Right lung (tissue), 5 donors: ENCODE results near the gene ACTN4. TPM values are rescaled to one million over a fixed set of nuclear protein-coding genes. Genes with fewer than 3 reads are reported as not detected.
"Not testable (repeated sequence)": the region's sequence is repeated elsewhere in the genome, so short reads cannot be mapped to it uniquely, and the experiment has no call there.

Experiments
- DNase-seq, 2 donors: peaks; one replicate each; pipeline ENCODE4 v3.0.0-alpha.2; 2013
- polyA plus RNA-seq, 5 donors: library from polyadenylated mRNA; unstranded; fragments of 120-200 nt; gene quantifications; one replicate each; pipeline versions ENCODE4 v1.2.1 to v1.2.3, GENCODE V29; 2013; ENCODE audit warnings: inconsistent platforms in 1 of 5, low replicate concordance in 1 of 5; ENCODE audit not compliant: insufficient read length in 5 of 5, insufficient read depth in 1 of 5

ACTN4 gene
- polyA plus RNA-seq, 5 donors, result 331 to 403 (median 384) TPM

GRCh38 chr19:38735257-38735686, 87.8 kb downstream of the ACTN4 start:
- DNase-seq, result no peak

GRCh38 chr19:38736036-38736412, 88.6 kb downstream of the ACTN4 start:
- no peak for DNase-seq

GRCh38 chr19:38736413-38737280, 89.2 kb downstream of the ACTN4 start:
- no peak for DNase-seq

GRCh38 chr19:38737281-38737865, 89.9 kb downstream of the ACTN4 start:
- no peak for DNase-seq

DNA sequence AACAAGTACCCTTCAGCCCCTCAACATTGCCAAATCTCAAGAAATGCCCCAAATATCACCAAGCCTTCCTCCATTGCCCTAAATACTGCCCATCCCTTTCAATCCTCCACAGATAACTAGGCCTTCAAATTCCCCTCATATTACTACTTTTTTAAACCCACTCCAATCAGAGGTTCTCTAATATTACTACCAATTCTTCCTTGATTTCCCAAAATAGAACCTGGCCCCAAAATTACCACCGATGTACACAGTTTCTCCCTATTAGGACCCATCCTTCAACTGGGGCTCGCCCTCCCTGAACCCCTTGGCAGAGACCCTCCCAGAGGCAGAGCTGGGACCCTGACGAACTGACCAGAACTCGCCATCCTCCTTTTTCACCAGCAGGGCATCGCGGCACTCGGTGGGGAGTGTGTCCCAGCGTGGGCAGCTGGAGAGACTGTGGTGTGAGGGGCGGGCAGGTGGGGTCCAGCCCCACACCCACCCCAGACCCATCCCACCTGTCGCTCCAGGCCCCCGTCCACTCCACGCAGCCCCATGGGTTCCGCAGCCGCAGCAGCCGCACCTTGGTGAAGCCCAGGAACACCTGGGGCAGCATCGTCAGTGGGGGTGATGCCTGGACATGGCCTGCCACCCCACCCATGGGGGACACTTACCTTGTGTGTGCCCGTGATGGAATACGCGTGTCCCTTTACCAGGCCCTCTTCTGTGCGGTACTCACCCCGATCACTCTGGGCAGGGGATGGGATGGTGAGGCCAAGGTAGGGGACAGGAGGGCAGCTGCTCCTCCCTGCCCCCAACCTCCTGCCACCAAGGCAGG, 90.7 kb downstream of the ACTN4 start:
- DNase-seq, result no peak

GRCh38 chr19:38739440-38740256, 92.2 kb downstream of the ACTN4 start:
- no peak for DNase-seq

GRCh38 chr19:38740257-38740592, 92.8 kb downstream of the ACTN4 start:
- no peak for DNase-seq

GRCh38 chr19:38740932-38741331, 93.5 kb downstream of the ACTN4 start:
- no peak for DNase-seq

DNA sequence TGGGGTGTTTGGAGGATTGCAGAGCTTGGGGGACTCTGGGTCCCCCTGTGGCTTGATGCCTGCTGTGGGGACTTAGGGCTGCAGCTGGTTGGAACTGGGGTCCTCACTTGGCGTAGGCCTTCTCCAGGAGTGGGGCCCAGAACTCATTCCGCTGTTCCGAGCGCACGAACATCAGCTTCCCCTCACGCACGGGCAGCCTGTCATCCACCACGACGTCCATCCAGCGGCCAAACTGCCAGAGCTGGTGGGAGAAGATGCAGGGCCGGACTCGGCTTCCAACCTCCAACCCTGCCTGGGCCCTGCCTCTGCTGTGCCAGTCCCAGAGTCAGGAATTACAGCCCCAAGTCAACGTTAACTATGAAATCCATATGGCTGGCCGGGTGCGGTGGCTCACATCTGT, 94.2 kb downstream of the ACTN4 start:
- no peak for DNase-seq

GRCh38 chr19:38742296-38742695, 94.8 kb downstream of the ACTN4 start:
- no peak for DNase-seq

DNA sequence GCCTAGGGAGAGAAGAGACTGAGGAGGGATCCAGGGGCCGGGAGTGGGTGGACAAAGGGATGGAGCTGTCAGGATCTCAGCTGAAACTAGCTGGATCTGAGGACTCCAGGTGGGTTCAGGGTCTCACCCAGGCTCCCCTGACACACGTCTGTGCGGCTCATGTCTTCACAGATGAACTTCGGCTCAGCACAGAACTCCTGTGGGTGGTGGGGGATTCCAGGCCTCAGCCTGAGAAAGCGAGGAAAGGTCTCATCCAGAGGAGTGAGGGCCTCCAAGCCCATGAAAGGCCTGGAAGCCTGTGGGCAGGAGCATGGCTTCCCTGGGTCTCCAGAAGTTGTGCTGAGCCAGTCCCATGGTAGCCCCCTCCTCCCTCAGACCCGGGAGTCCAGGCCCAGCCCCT, 95.5 kb downstream of the ACTN4 start:
- no peak for DNase-seq

- DNase-seq, result no peak
These were observed 96.2 kb downstream of the ACTN4 start for GRCh38 chr19:38743394-38744297.

GRCh38 chr19:38744298-38744681, 96.8 kb downstream of the ACTN4 start, which contains the start of gene CAPN12:
CAPN12 (minus strand) TSS chr19:38744474; CDS start chr19:38744165, 309 bp downstream.
- no peak for DNase-seq

GRCh38 chr19:38744874-38745273, 97.4 kb downstream of the ACTN4 start:
- DNase-seq, result no peak

DNA sequence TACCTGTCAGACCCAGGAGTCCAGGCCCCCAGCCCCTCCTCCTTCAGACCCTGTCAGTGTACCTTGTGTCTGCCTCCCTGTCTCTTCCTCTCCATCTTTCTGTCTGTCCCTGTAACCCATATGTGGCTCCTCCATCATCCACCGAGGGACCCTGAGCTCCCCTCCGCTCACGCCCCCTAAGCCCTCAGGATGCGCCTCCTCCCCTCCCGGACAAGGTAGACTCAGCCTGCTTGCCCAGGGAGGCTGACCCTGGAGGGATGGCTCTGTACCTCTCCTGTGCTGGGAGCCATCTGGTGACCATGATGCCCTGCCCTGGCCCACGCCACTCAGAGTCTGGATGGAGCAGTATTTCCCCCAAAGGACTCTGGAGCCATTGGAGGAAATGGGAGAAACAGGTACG, 97.9 kb downstream of the ACTN4 start:
- no peak for DNase-seq

GRCh38 chr19:38753783-38754182, 106.3 kb downstream of the ACTN4 start:
- DNase-seq, result not testable (repeated sequence)

- DNase-seq, result not testable (repeated sequence)
These were observed 106.7 kb downstream of the ACTN4 start for GRCh38 chr19:38754196-38754595.

- no peak for DNase-seq
These were observed 112.1 kb downstream of the ACTN4 start for GRCh38 chr19:38759590-38760003.

DNA sequence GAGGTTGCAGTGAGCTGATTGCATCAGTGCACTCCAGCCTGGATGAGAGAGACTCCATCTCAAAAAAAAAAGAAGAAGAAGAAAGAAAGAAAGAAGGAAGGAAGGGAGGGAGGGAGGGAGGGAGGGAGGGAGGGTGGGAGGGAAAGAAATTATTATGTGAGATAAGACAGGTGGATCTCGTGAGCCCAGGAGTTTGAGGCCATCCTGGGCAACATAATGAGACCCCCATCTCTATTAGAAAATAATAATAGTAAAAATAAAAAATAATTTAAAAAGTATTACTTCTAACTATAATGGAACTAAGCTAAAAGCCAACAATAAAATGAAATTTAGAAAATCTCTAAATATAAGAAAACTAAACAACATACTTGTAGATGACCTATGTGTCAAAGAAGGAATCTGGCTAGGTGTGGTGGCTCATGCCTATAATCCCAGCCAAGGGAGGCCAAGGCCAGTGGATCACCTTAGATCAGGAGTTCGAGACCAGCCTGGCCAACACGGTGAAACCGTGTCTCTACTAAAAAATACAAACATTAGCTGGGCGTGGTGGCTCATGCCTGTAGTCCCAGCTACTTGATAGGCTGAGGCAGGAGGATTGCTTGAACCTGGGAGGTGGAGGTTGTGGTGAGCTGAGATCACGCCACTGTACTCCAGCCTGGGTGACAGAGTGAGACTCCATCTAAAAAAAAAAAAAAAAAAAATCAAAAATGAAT, 113.5 kb downstream of the ACTN4 start:
- not testable (repeated sequence) for DNase-seq

DNA sequence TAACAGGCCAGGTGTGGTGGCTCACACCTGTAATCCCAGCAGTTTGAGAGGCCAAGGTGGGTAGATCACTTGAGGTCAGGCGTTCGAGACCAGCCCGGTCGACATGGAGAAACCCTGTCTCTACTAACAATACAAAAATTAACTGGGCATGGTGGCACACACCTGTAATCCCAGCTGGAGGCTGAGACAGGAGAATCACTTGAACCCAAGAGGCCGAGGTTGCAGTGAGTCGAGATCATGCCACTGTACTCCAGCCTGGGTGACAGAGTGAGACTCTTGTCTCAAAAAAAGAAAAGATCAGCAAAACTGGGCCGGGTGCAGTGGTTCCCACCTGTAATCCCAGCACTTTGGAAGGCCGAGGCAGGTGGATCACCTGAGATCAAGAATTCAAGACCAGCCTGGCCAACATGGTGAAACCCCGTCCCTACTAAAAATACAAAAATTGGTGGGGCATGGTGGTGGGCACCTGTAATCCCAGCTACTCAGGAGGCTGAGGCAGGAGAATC, 114.5 kb downstream of the ACTN4 start:
- not testable (repeated sequence) for DNase-seq
